ENCODE measurements around the gene UAP1L1. TPM values are rescaled to one million over a fixed set of nuclear protein-coding genes. Genes with fewer than 3 reads are reported as not detected.
A peak's percentile ranks its signal among the peaks of the same experiment; 100 is the strongest.
"Not testable (repeated sequence)": the region's sequence is repeated elsewhere in the genome, so short reads cannot be mapped to it uniquely, and the experiment has no call there.

The UAP1L1 gene
- 9.9 and 14.0 TPM in 2 replicates for polyA plus RNA-seq (2014; cell fraction: cytosol; rRNA removed)
- polyA plus RNA-seq (2014; cell fraction: nucleus; rRNA removed) = 46.3 and 50.0 TPM in 2 replicates

GRCh38 chr9:137077010-137077747, at the start of gene UAP1L1:
TSS of gene UAP1L1 (plus strand) at chr9:137077517. CDS start at chr9:137077533, 16 bp downstream.
- no peak for DNase-seq (ENCODE audit: low spot score)

GRCh38 chr9:137028263-137029057, 48.9 kb upstream of the UAP1L1 start:
- peak; percentile 52 for DNase-seq (ENCODE audit: low spot score)

- DNase-seq (ENCODE audit: low spot score) = peak; percentile 80
These were observed 48.0 kb upstream of the UAP1L1 start for GRCh38 chr9:137029058-137029936.

- DNase-seq (ENCODE audit: low spot score) = no peak
These were observed 47.3 kb upstream of the UAP1L1 start for GRCh38 chr9:137030006-137030405.

GRCh38 chr9:137030538-137031527, 46.5 kb upstream of the UAP1L1 start:
- no peak for DNase-seq (ENCODE audit: low spot score)

GRCh38 chr9:137031904-137032640, 45.2 kb upstream of the UAP1L1 start, which contains the start of gene FUT7:
TSS of gene FUT7 (minus strand) at chr9:137032088. CDS start at chr9:137031991, 97 bp downstream.
- no peak for DNase-seq (ENCODE audit: low spot score)

GRCh38 chr9:137032858-137033257, 44.5 kb upstream of the UAP1L1 start:
- DNase-seq (ENCODE audit: low spot score) = no peak

GRCh38 chr9:137033481-137033880, 43.8 kb upstream of the UAP1L1 start:
- DNase-seq (ENCODE audit: low spot score) = not testable (repeated sequence)

- DNase-seq (ENCODE audit: low spot score) = no peak
These were observed 43.1 kb upstream of the UAP1L1 start for GRCh38 chr9:137034039-137034708.

GRCh38 chr9:137034709-137035506, 42.4 kb upstream of the UAP1L1 start:
- DNase-seq (ENCODE audit: low spot score) = peak; percentile 88

GRCh38 chr9:137035507-137035834, 41.8 kb upstream of the UAP1L1 start:
- no peak for DNase-seq (ENCODE audit: low spot score)

GRCh38 chr9:137035937-137036336, 41.4 kb upstream of the UAP1L1 start:
- DNase-seq (ENCODE audit: low spot score) = no peak

- no peak for DNase-seq (ENCODE audit: low spot score)
These were observed 40.3 kb upstream of the UAP1L1 start for GRCh38 chr9:137037035-137037434.

- no peak for DNase-seq (ENCODE audit: low spot score)
These were observed 39.8 kb upstream of the UAP1L1 start for GRCh38 chr9:137037483-137037882.

- no peak for DNase-seq (ENCODE audit: low spot score)
These were observed 38.4 kb upstream of the UAP1L1 start for GRCh38 chr9:137038916-137039315.

GRCh38 chr9:137039611-137040366, 37.5 kb upstream of the UAP1L1 start:
- DNase-seq (ENCODE audit: low spot score) = no peak

GRCh38 chr9:137040568-137040967, 36.7 kb upstream of the UAP1L1 start:
- DNase-seq (ENCODE audit: low spot score) = no peak

- DNase-seq (ENCODE audit: low spot score) = no peak
These were observed 36.2 kb upstream of the UAP1L1 start for GRCh38 chr9:137041124-137041523.
